ENCODE results near the gene LRMDA. TPM values are rescaled to one million over a fixed set of nuclear protein-coding genes. Genes with fewer than 3 reads are reported as not detected.

The LRMDA gene
- total and polyA plus RNA-seq, 2 of the 8 experiments (the other 6 are each of a cell fraction or from before 2014, with no cell fraction given), result 0.86 to 2.8 TPM

GRCh38 chr10:76036111-76036940, 604.9 kb downstream of the LRMDA start:
- POLR2A ChIA-PET (ENCODE audit: partially characterized antibody), result no interaction called here
- FAIRE-seq, result peak; percentile 83
- no peaks in the 10 kb centered on the region for H3K27me3 ChIP-seq (replicated peaks in 1 of 4; ENCODE audit: control insufficient read depth in 3 of 4, extremely low read depth in 1 of 4, insufficient read depth in 3 of 4, low read length in 3 of 4)

More at GRCh38 chr10:76036111-76036940, 604.9 kb downstream of the LRMDA start:
- no peak overlapping the region; the same call in 1 of the 2 replicates for H2BK15ac ChIP-seq (ENCODE audit: low read length)
- H2BK120ac ChIP-seq (replicated peaks; ENCODE audit: low read depth, low read length), result no peak overlapping the region
- H3K23ac ChIP-seq (ENCODE audit: insufficient read length), result no peak overlapping the region
- CTCF ChIA-PET (ENCODE audit: partially characterized antibody), result interaction anchor here (0.6 to 4.7 kb wide), 73 partner anchors 10 to 1075 kb away, joined by 3 to 44 read pairs (median 4); partner anchors contain the start of gene LRMDA
- peak overlapping the region; percentile 13; the same call in 1 of the 2 replicates for H2BK12ac ChIP-seq (ENCODE audit: low read depth, low read length)
- WGBS, 2 experiments (ENCODE audit: extremely low coverage in 1 of 2, insufficient coverage in 1 of 2, insufficient read length in 1 of 2, insufficient replicate concordance in 2 of 2, low coverage in 1 of 2, low lambda C conversion rate in 2 of 2, missing lambda C conversion rate in 1 of 2), result 50% methylated on average over 16 of the region's 18 CpGs; no CpG with 5 or more reads in 1 of the 2 experiments
- peaks cover 10 to 11% of the 10 kb centered on the region in 2 experiments; a peak in 2 of 4 replicates for H3K9me3 ChIP-seq (ENCODE audit: insufficient read depth in 2 of 2, low read depth in 1 of 2, low read length in 1 of 2)
- H2BK5ac ChIP-seq (ENCODE audit: low read depth, low read length), result no peak overlapping the region
- H3K56ac ChIP-seq (replicated peaks; ENCODE audit: insufficient read length, low read depth, low read length), result no peak overlapping the region
- H4K20me1 ChIP-seq (replicated peaks in 1 of 2; ENCODE audit: control insufficient read depth in 1 of 2, insufficient read depth in 2 of 2, low read length in 2 of 2), result no peaks in the 10 kb centered on the region
- no peak overlapping the region for H3K4me3 ChIP-seq (ENCODE audit: extremely low read depth in 1 of 4, insufficient read depth in 2 of 4, low read depth in 3 of 4, low read length in 4 of 4)
- no peaks in the 10 kb centered on the region for H3K23me2 ChIP-seq (ENCODE audit: low read depth, low read length)
- peak overlapping the region; percentile 43; the same call in 1 of the 2 replicates for H2AFZ ChIP-seq (ENCODE audit: low read length)
- H4K8ac ChIP-seq (ENCODE audit: extremely low read depth, insufficient read depth, low read length), result no peak overlapping the region
- no peak overlapping the region for H4K91ac ChIP-seq (replicated peaks; ENCODE audit: insufficient read length, low read length)
- peaks cover 0 to 3% (median under 1%) of the 10 kb centered on the region in 4 experiments; a peak in 2 of 7 replicates for H3K4me1 ChIP-seq (replicated peaks in 1 of 4; ENCODE audit: control insufficient read depth in 3 of 4, insufficient read depth in 4 of 4, low read length in 3 of 4)
- no peak overlapping the region for H3K14ac ChIP-seq (ENCODE audit: insufficient read length)
- no peak overlapping the region for H3K9ac ChIP-seq (replicated peaks in 1 of 4; ENCODE audit: extremely low read depth in 1 of 4, low read depth in 3 of 4, low read length in 3 of 4)
- no peak overlapping the region for H2BK20ac ChIP-seq (ENCODE audit: low read length)
- peak; percentile 34 to 91 for DNase-seq (ENCODE audit: low read depth in 1 of 2, low spot score in 2 of 2)
- H2AK5ac ChIP-seq (ENCODE audit: low read depth, low read length), result no peak overlapping the region
- H3K79me1 ChIP-seq (ENCODE audit: low read depth, low read length), result no peaks in the 10 kb centered on the region
- H4K5ac ChIP-seq (ENCODE audit: insufficient read length, low read depth, low read length), result no peak overlapping the region
- no peaks in the 10 kb centered on the region for H3K79me2 ChIP-seq (ENCODE audit: control insufficient read depth in 1 of 2, insufficient read depth in 2 of 2, low read length in 2 of 2)
- H3K18ac ChIP-seq (ENCODE audit: extremely low read depth, low read length), result 0 out of 2 replicates have a peak overlapping the region, but pooled peaks have one; percentile 3
- H3K4me2 ChIP-seq (ENCODE audit: insufficient read depth in 1 of 2, low read depth in 2 of 2, low read length in 2 of 2), result no peak overlapping the region
- H3K36me3 ChIP-seq (ENCODE audit: control insufficient read depth in 2 of 4, insufficient read depth in 4 of 4, low read length in 3 of 4), result no peaks in the 10 kb centered on the region; a peak in 1 of 8 replicates
- H3K4ac ChIP-seq (replicated peaks; ENCODE audit: insufficient read length, low read depth, low read length), result no peak overlapping the region
- TF ChIP-seq HDAC2 (IDR thresholded peaks at IDR 0.05; ENCODE audit: borderline replicate concordance in 1 of 2, low read depth in 2 of 2, low read length in 2 of 2) (no peak), SRF (IDR thresholded peaks at IDR 0.05; ENCODE audit: low read depth, low read length) (0 out of 2 replicates have a peak, but pooled peaks have one; percentile 1), RAD21 (IDR thresholded peaks at IDR 0.05 in 1 of 2, conservative IDR thresholded peaks at IDR 0.05 in 1 of 2; ENCODE audit: low read depth in 2 of 2, low read length in 2 of 2) (peak; percentile 91 to 92), TBP (IDR thresholded peaks at IDR 0.05; ENCODE audit: low read depth, low read length) (no peak), BACH1 (IDR thresholded peaks at IDR 0.05; ENCODE audit: low read length) (no peak), CTCF (IDR thresholded peaks at IDR 0.05; ENCODE audit: control extremely low read depth in 1 of 3, insufficient read depth in 1 of 3, low read depth in 1 of 3, low read length in 3 of 3) (peak; percentile 83 to 86 (median 83))
- TF ChIP-seq, protein P1, sequence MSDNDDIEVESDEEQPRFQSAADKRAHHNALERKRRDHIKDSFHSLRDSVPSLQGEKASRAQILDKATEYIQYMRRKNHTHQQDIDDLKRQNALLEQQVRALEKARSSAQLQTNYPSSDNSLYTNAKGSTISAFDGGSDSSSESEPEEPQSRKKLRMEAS (IDR thresholded peaks at IDR 0.05), result 0 out of 2 replicates have a peak, but pooled peaks have one; percentile 21
- no peak overlapping the region for H3K27ac ChIP-seq (ENCODE audit: low read depth, low read length)
